Medulla oblongata (tissue), 1 donor: Measurements from ENCODE around the gene BMS1.
"Not testable (repeated sequence)": the region's sequence is repeated elsewhere in the genome, so short reads cannot be mapped to it uniquely, and the experiment has no call there.

Source experiments
- DNase-seq: peaks from one replicate; pipeline ENCODE4 v3.0.0-alpha.2; 2015; ENCODE audit errors: extremely low spot score

Gene BMS1

GRCh38 chr10:42865716-42866114, 83.1 kb downstream of the BMS1 start:
- DNase-seq, result no peak

- DNase-seq, result peak; percentile 77
These were observed 83.8 kb downstream of the BMS1 start for GRCh38 chr10:42866115-42866995.

GRCh38 chr10:42867571-42867970, 85.0 kb downstream of the BMS1 start:
- DNase-seq, result no peak

- no peak for DNase-seq
These were observed 85.9 kb downstream of the BMS1 start for GRCh38 chr10:42868530-42868929.

- DNase-seq, result no peak
These were observed 87.4 kb downstream of the BMS1 start for GRCh38 chr10:42869977-42870350.

GRCh38 chr10:42871138-42871641, 88.6 kb downstream of the BMS1 start:
- DNase-seq, result not testable (repeated sequence)

- DNase-seq, result no peak
These were observed 89.2 kb downstream of the BMS1 start for GRCh38 chr10:42871823-42872222.

GRCh38 chr10:42872865-42873435, 90.4 kb downstream of the BMS1 start:
- DNase-seq, result no peak

- no peak for DNase-seq
These were observed 92.3 kb downstream of the BMS1 start for GRCh38 chr10:42874713-42875387.

- no peak for DNase-seq
These were observed 92.8 kb downstream of the BMS1 start for GRCh38 chr10:42875388-42875755.

- DNase-seq, result peak; percentile 33
These were observed 93.3 kb downstream of the BMS1 start for GRCh38 chr10:42875798-42876341.

- DNase-seq, result no peak
These were observed 93.9 kb downstream of the BMS1 start for GRCh38 chr10:42876476-42876875.

- no peak for DNase-seq
These were observed 94.3 kb downstream of the BMS1 start for GRCh38 chr10:42876945-42877344.

- no peak for DNase-seq
These were observed 95.0 kb downstream of the BMS1 start for GRCh38 chr10:42877496-42878030.

- DNase-seq, result no peak
These were observed 95.7 kb downstream of the BMS1 start for GRCh38 chr10:42878134-42878820.

GRCh38 chr10:42878821-42879195, 96.2 kb downstream of the BMS1 start:
- DNase-seq, result no peak

GRCh38 chr10:42879380-42880254, 97.0 kb downstream of the BMS1 start:
- no peak for DNase-seq

- no peak for DNase-seq
These were observed 97.6 kb downstream of the BMS1 start for GRCh38 chr10:42880255-42880620.

- DNase-seq, result no peak
These were observed 100.0 kb downstream of the BMS1 start for GRCh38 chr10:42882597-42882996.
